Measurements from ENCODE around the gene ERFL.

Gene ERFL

DNA sequence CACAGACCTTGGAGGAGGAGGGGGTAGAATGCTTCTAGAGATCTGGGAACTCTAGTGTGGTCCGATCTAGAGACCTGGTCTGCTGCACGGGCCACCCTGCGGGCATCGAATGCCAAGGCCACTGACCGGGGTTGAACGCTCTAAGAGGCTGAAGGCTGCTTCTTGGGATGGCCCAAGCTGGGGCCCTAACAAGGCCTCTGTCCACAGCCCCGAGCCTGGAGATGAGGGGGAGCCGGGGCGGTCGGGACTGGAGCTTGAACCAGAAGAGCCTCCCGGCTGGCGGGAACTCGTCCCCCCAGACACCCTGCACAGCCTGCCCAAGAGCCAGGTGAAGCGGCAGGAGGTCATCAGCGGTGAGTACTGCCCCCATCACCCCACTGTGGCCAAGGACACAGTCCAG is 30.0 kb downstream of the ERFL start:
- no peak for DNase-seq (ENCODE audit: low read depth in 1 of 2, low spot score in 1 of 2)
- Histone ChIP-seq H3K4me3 (replicated peaks; ENCODE audit: insufficient read depth, low read length) (no peak overlapping the region), H3K27ac (replicated peaks) (no peak overlapping the region), H3K27me3 (ENCODE audit: insufficient read depth, poor library complexity, severe bottlenecking) (no peaks in the 10 kb centered on the region)
- no peak for TF ChIP-seq POLR2AphosphoS5 (IDR thresholded peaks at IDR 0.05; ENCODE audit: low read depth)
- TF ChIP-seq CTCF (IDR thresholded peaks at IDR 0.05; ENCODE audit: insufficient read depth, low read length), result no peak
- TF ChIP-seq, protein P1, sequence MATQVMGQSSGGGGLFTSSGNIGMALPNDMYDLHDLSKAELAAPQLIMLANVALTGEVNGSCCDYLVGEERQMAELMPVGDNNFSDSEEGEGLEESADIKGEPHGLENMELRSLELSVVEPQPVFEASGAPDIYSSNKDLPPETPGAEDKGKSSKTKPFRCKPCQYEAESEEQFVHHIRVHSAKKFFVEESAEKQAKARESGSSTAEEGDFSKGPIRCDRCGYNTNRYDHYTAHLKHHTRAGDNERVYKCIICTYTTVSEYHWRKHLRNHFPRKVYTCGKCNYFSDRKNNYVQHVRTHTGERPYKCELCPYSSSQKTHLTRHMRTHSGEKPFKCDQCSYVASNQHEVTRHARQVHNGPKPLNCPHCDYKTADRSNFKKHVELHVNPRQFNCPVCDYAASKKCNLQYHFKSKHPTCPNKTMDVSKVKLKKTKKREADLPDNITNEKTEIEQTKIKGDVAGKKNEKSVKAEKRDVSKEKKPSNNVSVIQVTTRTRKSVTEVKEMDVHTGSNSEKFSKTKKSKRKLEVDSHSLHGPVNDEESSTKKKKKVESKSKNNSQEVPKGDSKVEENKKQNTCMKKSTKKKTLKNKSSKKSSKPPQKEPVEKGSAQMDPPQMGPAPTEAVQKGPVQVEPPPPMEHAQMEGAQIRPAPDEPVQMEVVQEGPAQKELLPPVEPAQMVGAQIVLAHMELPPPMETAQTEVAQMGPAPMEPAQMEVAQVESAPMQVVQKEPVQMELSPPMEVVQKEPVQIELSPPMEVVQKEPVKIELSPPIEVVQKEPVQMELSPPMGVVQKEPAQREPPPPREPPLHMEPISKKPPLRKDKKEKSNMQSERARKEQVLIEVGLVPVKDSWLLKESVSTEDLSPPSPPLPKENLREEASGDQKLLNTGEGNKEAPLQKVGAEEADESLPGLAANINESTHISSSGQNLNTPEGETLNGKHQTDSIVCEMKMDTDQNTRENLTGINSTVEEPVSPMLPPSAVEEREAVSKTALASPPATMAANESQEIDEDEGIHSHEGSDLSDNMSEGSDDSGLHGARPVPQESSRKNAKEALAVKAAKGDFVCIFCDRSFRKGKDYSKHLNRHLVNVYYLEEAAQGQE (IDR thresholded peaks at IDR 0.05; ENCODE audit: insufficient replicate concordance, low read depth), result no peak

- DNase-seq (ENCODE audit: low read depth in 1 of 2, low spot score in 1 of 2), result no peak
- H3K27me3 ChIP-seq (ENCODE audit: insufficient read depth, poor library complexity, severe bottlenecking), result no peaks in the 10 kb centered on the region
- no peak overlapping the region for H3K4me3 ChIP-seq (replicated peaks; ENCODE audit: insufficient read depth, low read length)
- no peak overlapping the region for H3K27ac ChIP-seq (replicated peaks)
- TF ChIP-seq SPI1 (IDR thresholded peaks at IDR 0.05; ENCODE audit: borderline replicate concordance, low read depth), result no peak
- TF ChIP-seq POLR2AphosphoS5 (IDR thresholded peaks at IDR 0.05; ENCODE audit: low read depth), result no peak
- TF ChIP-seq GABPA (IDR thresholded peaks at IDR 0.05; ENCODE audit: low read depth), result no peak
- no peak for TF ChIP-seq CTCF (IDR thresholded peaks at IDR 0.05; ENCODE audit: insufficient read depth, low read length)
- TF ChIP-seq, protein P1 (IDR thresholded peaks at IDR 0.05; ENCODE audit: insufficient replicate concordance, low read depth), result no peak
Measured at GRCh38 chr19:41897820-41898219, 30.4 kb downstream of the ERFL start.

DNA sequence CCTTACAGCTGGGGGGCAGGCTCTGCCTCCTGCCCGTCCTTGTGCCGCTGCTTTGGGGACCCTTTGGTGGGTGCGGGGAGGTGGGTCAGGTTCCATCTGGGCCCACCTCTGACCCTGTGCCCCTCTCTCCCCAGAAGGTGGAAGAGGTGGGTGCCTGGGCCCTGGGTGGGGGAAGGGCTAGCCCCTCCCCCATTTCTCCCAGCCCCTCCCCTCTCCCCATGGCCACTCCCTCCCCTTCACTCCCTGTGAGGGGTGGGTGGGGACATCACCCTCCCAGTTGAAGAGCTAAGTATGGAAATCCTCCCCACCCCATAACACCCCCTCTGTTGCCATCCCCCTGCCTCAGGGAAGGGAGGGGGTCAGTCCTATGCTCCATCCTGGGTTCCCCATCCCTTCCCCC is 31.1 kb downstream of the ERFL start:
- H3K4me3 ChIP-seq (replicated peaks; ENCODE audit: insufficient read depth, low read length), result no peak overlapping the region
- no peak for DNase-seq (ENCODE audit: low read depth in 1 of 2, low spot score in 1 of 2)
- TF ChIP-seq SPI1 (IDR thresholded peaks at IDR 0.05; ENCODE audit: borderline replicate concordance, low read depth) (no peak), CTCF (IDR thresholded peaks at IDR 0.05; ENCODE audit: insufficient read depth, low read length) (no peak), GABPA (IDR thresholded peaks at IDR 0.05; ENCODE audit: low read depth) (no peak), POLR2AphosphoS5 (IDR thresholded peaks at IDR 0.05; ENCODE audit: low read depth) (no peak)
- TF ChIP-seq, protein P1 (IDR thresholded peaks at IDR 0.05; ENCODE audit: insufficient replicate concordance, low read depth), result no peak
- no peaks in the 10 kb centered on the region for H3K27me3 ChIP-seq (ENCODE audit: insufficient read depth, poor library complexity, severe bottlenecking)
- H3K27ac ChIP-seq (replicated peaks), result no peak overlapping the region
